GM18498 (cell line): ENCODE measurements around the gene FUOM.
"Not testable (repeated sequence)": the region's sequence is repeated elsewhere in the genome, so short reads cannot be mapped to it uniquely, and the experiment has no call there.

Experiments
- ATAC-seq: cut with Tn5 transposase; IDR thresholded peaks from one replicate; pipeline ENCODE4 v1.9.1; 2021; ENCODE audit warnings: mild to moderate bottlenecking, moderate library complexity; ENCODE audit not compliant: unreplicated experiment

FUOM gene

GRCh38 chr10:133388973-133389818, 31.4 kb upstream of the FUOM start:
- peak; percentile 82 for ATAC-seq

GRCh38 chr10:133388236-133388972, 30.6 kb upstream of the FUOM start:
- ATAC-seq, result peak; percentile 4

- not testable (repeated sequence) for ATAC-seq
These were observed 29.1 kb upstream of the FUOM start for GRCh38 chr10:133386951-133387350.

- ATAC-seq, result no peak
These were observed 27.4 kb upstream of the FUOM start for GRCh38 chr10:133385214-133385613.

GRCh38 chr10:133384071-133384470, 26.3 kb upstream of the FUOM start:
- no peak for ATAC-seq

- ATAC-seq, result no peak
These were observed 25.7 kb upstream of the FUOM start for GRCh38 chr10:133383551-133383950.

- no peak for ATAC-seq
These were observed 23.2 kb upstream of the FUOM start for GRCh38 chr10:133381036-133381435.

- ATAC-seq, result peak; percentile 1
These were observed 22.2 kb upstream of the FUOM start for GRCh38 chr10:133379801-133380666.

- ATAC-seq, result peak; percentile 65
These were observed 21.5 kb upstream of the FUOM start, which contains the start of gene PAOX for GRCh38 chr10:133379152-133379800. PAOX (plus strand) TSS chr10:133379262; CDS start chr10:133379317, 55 bp downstream.

- peak; percentile 51 for ATAC-seq
These were observed 20.7 kb upstream of the FUOM start for GRCh38 chr10:133378251-133379096.

- no peak for ATAC-seq
These were observed 20.0 kb upstream of the FUOM start for GRCh38 chr10:133377818-133378250.

- ATAC-seq, result no peak
These were observed 19.4 kb upstream of the FUOM start for GRCh38 chr10:133377025-133377817.

GRCh38 chr10:133376183-133376582, 18.4 kb upstream of the FUOM start:
- not testable (repeated sequence) for ATAC-seq

- ATAC-seq, result no peak
These were observed 17.7 kb upstream of the FUOM start for GRCh38 chr10:133375357-133376115.

GRCh38 chr10:133373174-133374090, 15.6 kb upstream of the FUOM start, which contains the start of gene ECHS1:
ECHS1 (minus strand) TSS chr10:133373354; CDS start chr10:133373333, 21 bp downstream.
- ATAC-seq, result peak; percentile 96

GRCh38 chr10:133372507-133372906, 14.7 kb upstream of the FUOM start:
- ATAC-seq, result no peak
